Stomach (tissue), 9 donors: ENCODE results near the gene EPHA6. TPM values are rescaled to one million over a fixed set of nuclear protein-coding genes. Genes with fewer than 3 reads are reported as not detected.
A peak's percentile ranks its signal among the peaks of the same experiment; 100 is the strongest.
"Not testable (repeated sequence)": the region's sequence is repeated elsewhere in the genome, so short reads cannot be mapped to it uniquely, and the experiment has no call there.

Source experiments
- DNase-seq, 2 donors: peaks; one replicate each; pipeline versions ENCODE4 v3.0.0 to v3.0.0-alpha.2; 2013 to 2019
- H3K27ac ChIP-seq, 5 donors: fragments of 200-600 bp in 4 of 5; sonication (generic) in 4 of 5; one replicate each; pipeline ENCODE4 v1.5.1; 2013 to 2019; ENCODE audit warnings: mild to moderate bottlenecking in 1 of 5, moderate library complexity in 1 of 5
- H3K27me3 ChIP-seq, 3 donors: fragments of 200-600 bp; sonication (generic); one replicate each; pipeline ENCODE4 v1.5.1; 2017 to 2019; ENCODE audit warnings: mixed run types in 1 of 3
- H3K36me3 ChIP-seq, 4 donors: fragments of 200-600 bp; sonication (generic); 1 replicate in 3 of 4; 2 replicates in 1 of 4; pipeline ENCODE4 v1.5.1; 2016 to 2019
- H3K4me1 ChIP-seq, 4 donors: fragments of 200-600 bp; sonication (generic); one replicate each; pipeline ENCODE4 v1.5.1; 2016 to 2019
- H3K4me3 ChIP-seq, 4 donors: fragments of 200-600 bp; sonication (generic) in 3 of 4; one replicate each; pipeline ENCODE4 v1.5.1; 2016 to 2019; ENCODE audit warnings: mild to moderate bottlenecking in 1 of 4
- H3K9me3 ChIP-seq, 4 donors: fragments of 200-600 bp; sonication (generic); one replicate each; pipeline ENCODE4 v1.5.1; 2016 to 2019
- CTCF ChIP-seq, 7 experiments: fragments of 450-650 bp in 4 of 7; fragments of 200-600 bp in 3 of 7; sonication (generic) in 3 of 7; IDR thresholded peaks; one replicate each; pipeline ENCODE4 v1.5.1; 2016 to 2019; ENCODE audit warnings: antibody characterized with exemption in 7 of 7, control low read depth in 2 of 7, mild to moderate bottlenecking in 1 of 7
- EP300 ChIP-seq: sonication (generic); formaldehyde crosslinking; IDR thresholded peaks from one replicate; pipeline ENCODE4 v1.6.1; 2017; ENCODE audit warnings: antibody characterized with exemption
- POLR2A ChIP-seq, 4 donors: fragments of 450-650 bp; IDR thresholded peaks; one replicate each; pipeline ENCODE4 v1.6.1; 2016; ENCODE audit warnings: antibody characterized with exemption in 4 of 4, control low read depth in 2 of 4, mild to moderate bottlenecking in 1 of 4, moderate library complexity in 1 of 4
- POLR2AphosphoS5 ChIP-seq, 3 donors: sonication (generic); formaldehyde crosslinking; IDR thresholded peaks; one replicate each; pipeline ENCODE4 v1.6.1; 2016; ENCODE audit warnings: antibody characterized with exemption in 3 of 3
- WGBS, 5 donors: extraction: QIAGEN DNeasy Blood & Tissue Kit in 3 of 5; methylation state at CpG; one replicate each; pipeline versions ENCODE4 v1.1.5 to v1.1.7; 2013 to 2018; 5-methylcytosine and 5-hydroxymethylcytosine counted together
- intact Hi-C: fragments of 100-400 bp; cut with DNase I; formaldehyde crosslinking; loops from one replicate; pipeline ENCODE4 v1.15.1; 2023; ENCODE audit warnings: low total_unique reads
- polyA plus RNA-seq, 3 donors: library from polyadenylated mRNA; stranded (reverse); fragments of 200-250 nt; gene quantifications; one replicate each; pipeline ENCODE4 v1.2.3, GENCODE V29; 2013
- total RNA-seq, 5 donors: library from RNA; depleted of rRNA; stranded (reverse); fragments of >200 nt; gene quantifications; one replicate each; pipeline versions ENCODE4 v1.1.0 to v1.2.3, GENCODE V29; 2014 to 2016
- donor health status: healthy with polysubstance abuse.
- donor health status: Bipolar disorder and iron deficiency.
- donor health status: healthy.

Gene EPHA6
- total and polyA plus RNA-seq, 8 donors: 0.18 to 179 (median 14.7) TPM; not detected in 4

DNA sequence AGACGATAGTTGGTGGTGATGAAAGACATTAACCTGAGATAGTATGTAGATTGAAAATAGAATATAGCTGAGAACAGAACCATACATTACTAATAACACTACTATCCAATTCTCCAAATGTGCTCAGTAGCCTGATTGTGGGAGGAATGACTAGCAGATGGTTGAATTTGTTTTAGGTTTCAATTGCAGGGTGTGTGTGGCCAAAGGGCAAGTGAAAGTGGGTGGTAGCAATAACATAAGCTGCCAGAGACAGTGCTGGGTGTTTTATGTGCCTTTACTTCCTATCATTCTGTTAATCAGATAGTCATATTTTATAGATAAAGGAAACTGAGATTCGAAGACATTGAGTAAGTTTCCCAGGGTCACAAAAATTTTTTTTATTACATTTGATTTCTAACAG lies 700.7 kb downstream of the EPHA6 start:
- Histone ChIP-seq H3K27ac (no peak overlapping the region), H3K4me1 (peaks cover 0 to 15% (median 5%) of the 10 kb centered on the region in 4 donors), H3K9me3 (peaks cover 0 to 7% (median 1%) of the 10 kb centered on the region in 4 donors), H3K36me3 (no peaks in the 10 kb centered on the region), H3K4me3 (no peak overlapping the region), H3K27me3 (no peaks in the 10 kb centered on the region)
- no peak for TF ChIP-seq POLR2AphosphoS5 (IDR thresholded peaks at IDR 0.05)
- TF ChIP-seq POLR2A (IDR thresholded peaks at IDR 0.05): no peak
- TF ChIP-seq EP300: no peak
- no peak for TF ChIP-seq CTCF (IDR thresholded peaks at IDR 0.05)
- peak in 1 of 2 donors; percentile 8 for DNase-seq
- 51 to 74% (median 64%) methylated on average over 2 of the region's 2 CpGs for WGBS, 5 donors
- intact Hi-C loops: no loop called here

GRCh38 chr3:97530691-97531090 lies 716.3 kb downstream of the EPHA6 start:
- intact Hi-C loops: no loop called here
- TF ChIP-seq POLR2A (IDR thresholded peaks at IDR 0.05) (no peak), CTCF (IDR thresholded peaks at IDR 0.05) (no peak), POLR2AphosphoS5 (IDR thresholded peaks at IDR 0.05) (no peak), EP300 (no peak)
- WGBS, 5 donors: 78 to 85% (median 82%) methylated on average over 2 of the region's 2 CpGs

DNA sequence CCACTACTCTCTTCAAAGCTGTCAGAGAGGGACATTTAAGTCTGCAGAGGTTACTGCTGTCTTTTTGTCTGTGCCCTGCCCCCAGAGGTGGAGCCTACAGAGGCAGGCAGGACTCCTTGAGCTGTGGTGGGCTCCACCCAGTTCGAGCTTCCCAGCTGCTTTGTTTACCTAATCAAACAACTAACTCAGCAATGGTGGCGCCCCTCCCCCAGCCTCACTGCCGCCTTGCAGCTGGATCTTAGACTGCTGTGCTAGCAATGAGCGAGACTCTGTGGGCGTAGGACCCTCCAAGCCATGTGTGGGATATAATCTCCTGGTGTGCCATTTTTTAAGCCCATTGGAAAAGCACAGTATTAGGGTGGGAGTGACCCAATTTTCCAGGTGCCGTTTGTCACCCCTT lies 733.2 kb downstream of the EPHA6 start:
- 77 to 83% (median 81%) methylated on average over 4 to 6 of the region's 6 CpGs for WGBS, 5 donors
- intact Hi-C loops, H3K36me3 ChIP-seq, H3K27me3 ChIP-seq, H3K9me3 ChIP-seq, DNase-seq, H3K4me1 ChIP-seq, H3K4me3 ChIP-seq, H3K27ac ChIP-seq: not testable (repeated sequence)

More at GRCh38 chr3:97530691-97531090, 716.3 kb downstream of the EPHA6 start:
- Histone ChIP-seq H3K27ac (no peak overlapping the region), H3K9me3 (no peaks in the 10 kb centered on the region), H3K4me1 (no peaks in the 10 kb centered on the region), H3K27me3 (no peaks in the 10 kb centered on the region), H3K36me3 (no peaks in the 10 kb centered on the region), H3K4me3 (no peak overlapping the region)
- no peak for DNase-seq

GRCh38 chr3:97550408-97550807 lies 736.0 kb downstream of the EPHA6 start:
- TF ChIP-seq POLR2A (IDR thresholded peaks at IDR 0.05): no peak
- TF ChIP-seq CTCF (IDR thresholded peaks at IDR 0.05): no peak
- WGBS, 5 donors: 64 to 79% (median 75%) methylated on average over 2 of the region's 2 CpGs
- Histone ChIP-seq H3K4me3 (no peak overlapping the region), H3K9me3 (no peaks in the 10 kb centered on the region), H3K27me3 (no peaks in the 10 kb centered on the region), H3K36me3 (no peaks in the 10 kb centered on the region), H3K4me1 (no peaks in the 10 kb centered on the region), H3K27ac (no peak overlapping the region)
- no peak for DNase-seq
- intact Hi-C loops: no loop called here

- Histone ChIP-seq H3K27ac (no peak overlapping the region), H3K4me1 (no peaks in the 10 kb centered on the region), H3K36me3 (no peaks in the 10 kb centered on the region), H3K27me3 (no peaks in the 10 kb centered on the region), H3K4me3 (no peak overlapping the region), H3K9me3 (no peaks in the 10 kb centered on the region)
- intact Hi-C loops: no loop called here
- TF ChIP-seq POLR2AphosphoS5 (IDR thresholded peaks at IDR 0.05): no peak
- no peak for TF ChIP-seq POLR2A (IDR thresholded peaks at IDR 0.05)
- no peak for DNase-seq
These were observed 737.8 kb downstream of the EPHA6 start for GRCh38 chr3:97552186-97552585.

GRCh38 chr3:97575742-97576141 lies 761.3 kb downstream of the EPHA6 start:
- no peak overlapping the region for H3K27ac ChIP-seq
- 68 to 78% (median 74%) methylated on average over 3 of the region's 3 CpGs for WGBS, 5 donors
- DNase-seq: no peak
- no peaks in the 10 kb centered on the region for H3K4me1 ChIP-seq
- H3K9me3 ChIP-seq: no peaks in the 10 kb centered on the region
- no peaks in the 10 kb centered on the region for H3K36me3 ChIP-seq
- no peaks in the 10 kb centered on the region for H3K27me3 ChIP-seq
- intact Hi-C loops: no loop called here
- no peak overlapping the region for H3K4me3 ChIP-seq
- TF ChIP-seq EP300: no peak
- no peak for TF ChIP-seq CTCF (IDR thresholded peaks at IDR 0.05)
- no peak for TF ChIP-seq POLR2AphosphoS5 (IDR thresholded peaks at IDR 0.05)
